ENCODE data around the gene IL21R. TPM values are rescaled to one million over a fixed set of nuclear protein-coding genes. Genes with fewer than 3 reads are reported as not detected.

Gene IL21R
- total and polyA plus RNA-seq, 2 donors (not counting 1 experiment from before 2014, with no cell fraction given): 28.5 to 32.1 TPM

- Histone ChIP-seq H3K4me3 (ENCODE audit: control extremely low read depth in 1 of 5, extremely low read depth in 1 of 5, insufficient read depth in 1 of 5, low read depth in 2 of 5, low read length in 4 of 5) (no peak overlapping the region), H2AFZ (ENCODE audit: insufficient read depth, low read depth, low read length, poor library complexity, severe bottlenecking) (no peak overlapping the region), H3K4me1 (ENCODE audit: control insufficient read depth in 2 of 2, insufficient read depth in 2 of 2, low read length in 2 of 2) (peaks cover 43 to 63% of the 10 kb centered on the region in 2 donors), H3K9me3 (ENCODE audit: control extremely low read depth in 1 of 3, control insufficient read depth in 2 of 3, insufficient read depth in 1 of 3, low read length in 2 of 3) (peaks cover 2 to 9% (median 8%) of the 10 kb centered on the region in 3 donors), H4K20me1 (ENCODE audit: control insufficient read depth, insufficient read depth, low read length, poor library complexity, severe bottlenecking) (peaks cover 6% of the 10 kb centered on the region), H3K36me3 (replicated peaks in 1 of 2; ENCODE audit: control extremely low read depth in 1 of 2, control insufficient read depth in 1 of 2, extremely low read depth in 1 of 2, insufficient read depth in 2 of 2, low read length in 1 of 2) (peaks cover 4 to 10% of the 10 kb centered on the region in 2 experiments), H3K27me3 (replicated peaks in 1 of 4; ENCODE audit: control extremely low read depth in 1 of 4, control insufficient read depth in 3 of 4, insufficient read depth in 4 of 4, low read length in 3 of 4) (no peaks in the 10 kb centered on the region), H3K9ac (ENCODE audit: low read length) (no peak overlapping the region), H3K27ac (ENCODE audit: low read length in 2 of 2) (peak overlapping the region; percentile 97), H3K4me2 (replicated peaks; ENCODE audit: low read depth, low read length, poor library complexity, severe bottlenecking) (peak overlapping the region; percentile 64), H3K79me2 (ENCODE audit: control insufficient read depth, insufficient read depth, low read length) (peaks cover 7% of the 10 kb centered on the region)
- TF ChIP-seq CTCF (IDR thresholded peaks at IDR 0.05): peak; percentile 63
- no peak for TF ChIP-seq EZH2 (IDR thresholded peaks at IDR 0.05; ENCODE audit: borderline replicate concordance, insufficient read depth, low read depth, low read length, poor library complexity, severe bottlenecking)
- no peaks in the 10 kb centered on the region for H3K27me3 Mint-ChIP-seq
- ATAC-seq (ENCODE audit: low read depth): no peak
- H3K4me1 Mint-ChIP-seq: peaks cover 57% of the 10 kb centered on the region
- WGBS (ENCODE audit: insufficient coverage): 49% methylated on average over 5 of the region's 9 CpGs
- H3K4me3 Mint-ChIP-seq: peak overlapping the region; percentile 78
- ChIA-PET CTCF (interaction anchor here (0.8 to 6.1 kb wide), 49 partner anchors 7 to 258 kb away, joined by 3 to 121 read pairs (median 6); partner anchors contain the start of genes IL21R and KDM8), POLR2A (interaction anchor here (0.7 to 3.2 kb wide), 12 partner anchors 11 to 214 kb away, joined by 3 to 20 read pairs (median 6); partner anchors contain the start of gene IL21R)
- intact Hi-C loops (cut with micrococcal nuclease): loop anchor here (1.0 to 2.0 kb wide), 6 partner anchors 34 to 213 kb away; partner anchors contain the start of genes IL21R and NSMCE1
- DNase-seq: no peak
- H3K9me3 Mint-ChIP-seq (ENCODE audit: insufficient read depth): peaks cover 2% of the 10 kb centered on the region
- peak overlapping the region; percentile 96 for H3K27ac Mint-ChIP-seq
Measured at GRCh38 chr16:27368358-27368722, 33.6 kb upstream of the IL21R start.

GRCh38 chr16:27369806-27370205, 32.2 kb upstream of the IL21R start:
- Histone ChIP-seq H3K9me3 (ENCODE audit: control extremely low read depth in 1 of 3, control insufficient read depth in 2 of 3, insufficient read depth in 1 of 3, low read length in 2 of 3) (peaks cover 2 to 9% (median 8%) of the 10 kb centered on the region in 3 donors), H3K27me3 (replicated peaks in 1 of 4; ENCODE audit: control extremely low read depth in 1 of 4, control insufficient read depth in 3 of 4, insufficient read depth in 4 of 4, low read length in 3 of 4) (no peaks in the 10 kb centered on the region), H4K20me1 (ENCODE audit: control insufficient read depth, insufficient read depth, low read length, poor library complexity, severe bottlenecking) (no peaks in the 10 kb centered on the region), H3K4me3 (ENCODE audit: control extremely low read depth in 1 of 5, extremely low read depth in 1 of 5, insufficient read depth in 1 of 5, low read depth in 2 of 5, low read length in 4 of 5) (no peak overlapping the region), H3K79me2 (ENCODE audit: control insufficient read depth, insufficient read depth, low read length) (peaks cover 7% of the 10 kb centered on the region), H3K36me3 (replicated peaks in 1 of 2; ENCODE audit: control extremely low read depth in 1 of 2, control insufficient read depth in 1 of 2, extremely low read depth in 1 of 2, insufficient read depth in 2 of 2, low read length in 1 of 2) (no peaks in the 10 kb centered on the region), H3K4me2 (replicated peaks; ENCODE audit: low read depth, low read length, poor library complexity, severe bottlenecking) (no peak overlapping the region), H3K9ac (ENCODE audit: low read length) (no peak overlapping the region), H3K4me1 (ENCODE audit: control insufficient read depth in 2 of 2, insufficient read depth in 2 of 2, low read length in 2 of 2) (peaks cover 57 to 74% of the 10 kb centered on the region in 2 donors), H2AFZ (ENCODE audit: insufficient read depth, low read depth, low read length, poor library complexity, severe bottlenecking) (no peak overlapping the region), H3K27ac (ENCODE audit: low read length in 2 of 2) (peak overlapping the region in 1 of 2 donors; percentile 11)
- no peak for TF ChIP-seq CTCF (IDR thresholded peaks at IDR 0.05)
- TF ChIP-seq EZH2 (IDR thresholded peaks at IDR 0.05; ENCODE audit: borderline replicate concordance, insufficient read depth, low read depth, low read length, poor library complexity, severe bottlenecking): no peak
- 98% methylated on average over 3 of the region's 3 CpGs for WGBS (ENCODE audit: insufficient coverage)
- ChIA-PET POLR2A (no interaction called here), CTCF (interaction anchor here (1.5 to 6.1 kb wide), 6 partner anchors 28 to 191 kb away, joined by 3 to 121 read pairs (median 24); no protein-coding TSS in a partner anchor)
- H3K4me1 Mint-ChIP-seq: peaks cover 48% of the 10 kb centered on the region
- H3K9me3 Mint-ChIP-seq (ENCODE audit: insufficient read depth): peaks cover 2% of the 10 kb centered on the region
- H3K27ac Mint-ChIP-seq: peak overlapping the region; percentile 78
- intact Hi-C loops (cut with micrococcal nuclease): loop anchor here (2.0 kb wide), 1 partner anchor 81 kb away; no protein-coding TSS in a partner anchor
- ATAC-seq (ENCODE audit: low read depth) (no peak), DNase-seq (no peak)
- no peak overlapping the region for H3K4me3 Mint-ChIP-seq
- H3K27me3 Mint-ChIP-seq: no peaks in the 10 kb centered on the region
